Smooth muscle cell (in vitro differentiated cells): ENCODE measurements around the gene TMTC2. TPM values are rescaled to one million over a fixed set of nuclear protein-coding genes. Genes with fewer than 3 reads are reported as not detected.

Experiments
- DNase-seq: peaks from one replicate; lab custom pipeline; 2025; ENCODE audit not compliant: unreplicated experiment; lab: John Stamatoyannopoulos, UW
- H2AFZ ChIP-seq: fragments of 200-600 bp; sonication (generic); 2 replicates; pipeline ENCODE4 v1.6.0; 2016; ENCODE audit warnings: antibody characterized with exemption, low read depth, mild to moderate bottlenecking
- H3F3A ChIP-seq: fragments of 200-600 bp; sonication (generic); 2 replicates; pipeline ENCODE4 v1.6.0; 2017; ENCODE audit warnings: antibody characterized with exemption, low read depth
- H3K27ac ChIP-seq: fragments of 200-600 bp; sonication (generic); 2 replicates; pipeline ENCODE4 v1.5.1; 2016; ENCODE audit warnings: low read depth, mild to moderate bottlenecking
- H3K27me3 ChIP-seq: fragments of 200-600 bp; sonication (generic); 2 replicates; pipeline ENCODE4 v1.6.1; 2016; ENCODE audit warnings: low read depth, mild to moderate bottlenecking
- H3K36me3 ChIP-seq: fragments of 200-600 bp; sonication (generic); 2 replicates; pipeline ENCODE4 v1.5.1; 2016; ENCODE audit warnings: low read depth
- H3K4me1 ChIP-seq: fragments of 200-600 bp; sonication (generic); 2 replicates; pipeline ENCODE4 v1.5.1; 2016; ENCODE audit warnings: low read depth
- H3K4me2 ChIP-seq: fragments of 200-600 bp; sonication (generic); 2 replicates; pipeline ENCODE4 v1.6.0; 2016; ENCODE audit warnings: mild to moderate bottlenecking
- H3K4me3 ChIP-seq: fragments of 200-600 bp; sonication (generic); 2 replicates; pipeline ENCODE4 v1.5.1; 2016; ENCODE audit warnings: mild to moderate bottlenecking
- H3K79me2 ChIP-seq: fragments of 200-600 bp; sonication (generic); 2 replicates; pipeline ENCODE4 v1.6.0; 2016; ENCODE audit warnings: low read depth, mild to moderate bottlenecking
- H3K9ac ChIP-seq: fragments of 200-600 bp; sonication (generic); 2 replicates; pipeline ENCODE4 v1.6.0; 2016; ENCODE audit warnings: low read depth
- H3K9me3 ChIP-seq: fragments of 200-600 bp; sonication (generic); replicated peaks from 2 replicates; pipeline ENCODE4 v1.5.1; 2016; ENCODE audit warnings: low read depth
- H4K20me1 ChIP-seq: fragments of 200-600 bp; sonication (generic); 2 replicates; pipeline ENCODE4 v1.6.0; 2016; ENCODE audit warnings: low read depth
- WGBS: methylation state at CpG from one replicate; pipeline ENCODE4 v1.1.7; 2016; ENCODE audit warnings: low lambda C conversion rate; 5-methylcytosine and 5-hydroxymethylcytosine counted together
- polyA plus RNA-seq: library from polyadenylated mRNA; unstranded; fragments of >200 nt; fragmentation: Nextera tagmentation; extraction: Ambion mirVana; gene quantifications from 2 replicates; pipeline ENCODE4 v1.2.1, GENCODE V29; 2016
- total RNA-seq: library from RNA; depleted of rRNA; stranded (reverse); fragments of >200 nt; gene quantifications from 2 replicates; pipeline ENCODE4 v1.2.3, GENCODE V29; 2014
- TF ChIP-seq, protein P1 (sequence below): fragments of 200-600 bp; sonication (generic); IDR thresholded peaks from 2 replicates; pipeline ENCODE4 v1.5.1; 2017; ENCODE audit warnings: borderline replicate concordance, mild to moderate bottlenecking, antibody characterized with exemption; ENCODE audit not compliant: insufficient read depth, poor library complexity, severe bottlenecking

TMTC2 gene
- total and polyA plus RNA-seq, 2 experiments from 2014 or later, result 0.71 to 10.6 TPM

DNA sequence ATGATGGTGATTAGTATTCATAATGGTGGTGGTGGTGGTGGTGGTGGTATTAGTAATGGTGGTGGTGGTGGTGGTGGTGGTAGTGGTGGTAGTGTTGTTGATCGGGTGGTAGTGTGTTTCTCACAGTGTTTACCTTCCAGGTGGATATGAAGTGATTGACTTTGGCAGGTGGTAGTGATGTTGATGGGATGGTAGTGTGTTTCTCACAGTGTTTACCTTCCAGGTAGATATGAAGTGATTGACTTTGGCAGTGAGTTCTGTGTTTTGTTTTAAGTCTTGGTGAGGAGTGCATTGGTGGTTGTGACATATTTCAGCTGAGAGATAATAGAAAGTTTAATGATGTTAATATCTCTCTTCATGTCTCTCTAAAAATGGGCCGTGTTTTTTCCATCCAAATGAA lies 189.4 kb downstream of the TMTC2 start:
- Histone ChIP-seq H3K4me2 (no peak overlapping the region), H3K4me1 (peaks cover 17% of the 10 kb centered on the region), H3K27ac (no peak overlapping the region), H3K27me3 (no peaks in the 10 kb centered on the region), H3K9ac (no peak overlapping the region), H2AFZ (no peak overlapping the region), H3K4me3 (no peak overlapping the region), H4K20me1 (no peaks in the 10 kb centered on the region), H3K79me2 (peaks cover 6% of the 10 kb centered on the region), H3K36me3 (no peaks in the 10 kb centered on the region), H3F3A (peaks cover 10% of the 10 kb centered on the region), H3K9me3 (no peaks in the 10 kb centered on the region)
- 95% methylated on average over 1 of the region's 2 CpGs for WGBS
- DNase-seq, result no peak
- TF ChIP-seq, protein P1, sequence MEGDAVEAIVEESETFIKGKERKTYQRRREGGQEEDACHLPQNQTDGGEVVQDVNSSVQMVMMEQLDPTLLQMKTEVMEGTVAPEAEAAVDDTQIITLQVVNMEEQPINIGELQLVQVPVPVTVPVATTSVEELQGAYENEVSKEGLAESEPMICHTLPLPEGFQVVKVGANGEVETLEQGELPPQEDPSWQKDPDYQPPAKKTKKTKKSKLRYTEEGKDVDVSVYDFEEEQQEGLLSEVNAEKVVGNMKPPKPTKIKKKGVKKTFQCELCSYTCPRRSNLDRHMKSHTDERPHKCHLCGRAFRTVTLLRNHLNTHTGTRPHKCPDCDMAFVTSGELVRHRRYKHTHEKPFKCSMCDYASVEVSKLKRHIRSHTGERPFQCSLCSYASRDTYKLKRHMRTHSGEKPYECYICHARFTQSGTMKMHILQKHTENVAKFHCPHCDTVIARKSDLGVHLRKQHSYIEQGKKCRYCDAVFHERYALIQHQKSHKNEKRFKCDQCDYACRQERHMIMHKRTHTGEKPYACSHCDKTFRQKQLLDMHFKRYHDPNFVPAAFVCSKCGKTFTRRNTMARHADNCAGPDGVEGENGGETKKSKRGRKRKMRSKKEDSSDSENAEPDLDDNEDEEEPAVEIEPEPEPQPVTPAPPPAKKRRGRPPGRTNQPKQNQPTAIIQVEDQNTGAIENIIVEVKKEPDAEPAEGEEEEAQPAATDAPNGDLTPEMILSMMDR, result no peak

DNA sequence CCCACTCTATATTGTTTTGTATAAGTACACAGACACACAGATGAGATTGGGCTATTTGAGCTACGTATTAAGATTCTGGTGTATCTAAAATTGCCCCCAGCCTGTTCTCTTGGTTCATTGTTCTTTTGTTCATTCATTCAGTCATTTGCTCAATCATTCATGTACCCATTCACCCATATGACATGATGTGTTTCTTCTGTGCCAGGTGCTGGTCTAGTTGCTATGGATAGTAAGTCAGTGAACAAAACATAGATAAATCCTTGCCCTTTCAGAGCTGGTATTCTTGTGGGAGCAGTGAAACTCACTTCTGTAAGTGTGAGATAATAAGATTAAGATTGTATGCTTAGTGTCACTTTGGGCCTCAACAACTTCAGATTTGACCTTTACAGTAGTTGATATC lies 191.3 kb downstream of the TMTC2 start:
- Histone ChIP-seq H3K4me2 (no peak overlapping the region), H3K79me2 (peaks cover 6% of the 10 kb centered on the region), H4K20me1 (no peaks in the 10 kb centered on the region), H3K4me3 (no peak overlapping the region), H3K27me3 (no peaks in the 10 kb centered on the region), H3F3A (peaks cover 10% of the 10 kb centered on the region), H3K4me1 (peaks cover 18% of the 10 kb centered on the region), H3K27ac (no peak overlapping the region), H3K9me3 (no peaks in the 10 kb centered on the region), H3K36me3 (no peaks in the 10 kb centered on the region), H2AFZ (no peak overlapping the region), H3K9ac (no peak overlapping the region)
- TF ChIP-seq, protein P1, result no peak
- DNase-seq, result no peak
- WGBS, result 96% methylated on average over 1 of the region's 1 CpG

DNA sequence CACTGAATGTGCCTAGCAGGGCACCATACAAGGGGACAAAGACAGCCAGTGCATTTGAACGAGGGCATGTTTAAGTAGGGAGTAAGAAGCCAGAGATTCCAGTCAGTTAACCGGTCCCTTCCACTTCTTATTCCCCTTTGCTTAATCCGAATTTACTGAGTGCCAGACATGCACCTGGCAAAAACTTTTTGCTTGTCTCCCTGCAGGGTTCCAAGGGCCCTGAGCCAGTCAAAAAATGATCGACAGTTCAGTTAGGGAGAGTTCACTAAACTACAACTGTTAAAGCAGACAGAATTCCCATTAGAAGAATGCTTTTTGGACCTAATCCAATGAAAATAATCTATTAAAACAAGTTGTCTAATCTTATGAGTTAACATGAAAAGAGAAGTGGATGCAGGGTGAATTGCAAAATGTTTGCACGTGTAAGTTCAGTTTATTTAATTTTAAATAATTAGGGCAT lies 193.8 kb downstream of the TMTC2 start:
- Histone ChIP-seq H3K79me2 (peaks cover 6% of the 10 kb centered on the region), H3K36me3 (no peaks in the 10 kb centered on the region)

More for the DNA sequence above, 193.8 kb downstream of the TMTC2 start:
- no peak for DNase-seq
- Histone ChIP-seq H3K4me3 (no peak overlapping the region), H3K9ac (no peak overlapping the region), H3K27ac (no peak overlapping the region), H2AFZ (no peak overlapping the region), H3K27me3 (no peaks in the 10 kb centered on the region), H4K20me1 (no peaks in the 10 kb centered on the region), H3K4me2 (no peak overlapping the region), H3K4me1 (peaks cover 12% of the 10 kb centered on the region), H3F3A (peaks cover 1% of the 10 kb centered on the region), H3K9me3 (no peaks in the 10 kb centered on the region)
- TF ChIP-seq, protein P1, result no peak
- WGBS, result 77% methylated on average over 5 of the region's 5 CpGs
